Measurements from ENCODE around the gene CROCC2. TPM values are rescaled to one million over a fixed set of nuclear protein-coding genes. Genes with fewer than 3 reads are reported as not detected.
A peak's percentile ranks its signal among the peaks of the same experiment; 100 is the strongest.

Gene CROCC2
- total RNA-seq, 1 experiment from 2014 or later, result not detected

DNA sequence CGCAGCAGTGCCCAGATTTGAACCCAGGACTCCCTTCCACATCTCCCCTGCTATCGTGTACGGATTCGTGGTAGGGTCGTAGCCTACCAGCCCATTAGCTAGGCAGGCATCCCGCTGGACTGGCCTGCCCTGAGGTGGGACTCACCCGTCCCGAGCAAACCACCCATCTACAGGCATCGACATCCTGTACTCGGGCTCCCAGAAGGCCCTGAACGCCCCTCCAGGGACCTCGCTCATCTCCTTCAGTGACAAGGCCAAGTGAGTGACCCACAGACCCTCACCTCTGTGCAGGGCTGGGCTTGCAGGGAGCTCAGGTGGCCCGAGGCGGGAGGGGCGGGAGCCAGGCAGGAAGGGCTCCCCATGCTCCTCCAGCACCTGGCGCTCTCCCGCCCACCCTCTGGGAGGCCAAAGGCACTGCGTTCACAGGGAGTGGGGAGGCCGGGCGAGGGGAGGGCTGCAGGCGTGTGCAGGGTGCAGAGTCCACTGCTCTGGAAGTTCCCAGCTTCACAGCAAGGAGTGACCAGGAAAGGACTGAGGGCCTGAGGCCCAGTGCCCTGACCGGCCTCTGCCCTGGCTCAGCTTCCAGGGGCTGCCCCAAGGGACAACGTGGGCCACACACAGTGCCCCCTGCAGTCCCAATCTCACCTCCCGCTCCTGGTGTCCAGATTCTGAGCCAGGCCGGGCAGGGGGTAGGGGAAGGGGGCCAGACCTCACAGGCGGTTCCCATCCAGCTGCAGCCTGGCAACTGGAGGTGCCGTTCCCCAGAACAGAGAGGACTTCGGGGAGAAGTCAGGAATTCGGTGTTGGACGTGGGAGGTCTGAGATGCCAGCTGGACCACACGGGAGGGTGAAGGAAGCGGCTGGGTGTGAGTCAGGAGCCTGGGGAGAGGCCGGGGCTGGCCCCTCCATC is 32.1 kb upstream of the CROCC2 start:
- CTCF ChIA-PET, result no interaction called here

DNA sequence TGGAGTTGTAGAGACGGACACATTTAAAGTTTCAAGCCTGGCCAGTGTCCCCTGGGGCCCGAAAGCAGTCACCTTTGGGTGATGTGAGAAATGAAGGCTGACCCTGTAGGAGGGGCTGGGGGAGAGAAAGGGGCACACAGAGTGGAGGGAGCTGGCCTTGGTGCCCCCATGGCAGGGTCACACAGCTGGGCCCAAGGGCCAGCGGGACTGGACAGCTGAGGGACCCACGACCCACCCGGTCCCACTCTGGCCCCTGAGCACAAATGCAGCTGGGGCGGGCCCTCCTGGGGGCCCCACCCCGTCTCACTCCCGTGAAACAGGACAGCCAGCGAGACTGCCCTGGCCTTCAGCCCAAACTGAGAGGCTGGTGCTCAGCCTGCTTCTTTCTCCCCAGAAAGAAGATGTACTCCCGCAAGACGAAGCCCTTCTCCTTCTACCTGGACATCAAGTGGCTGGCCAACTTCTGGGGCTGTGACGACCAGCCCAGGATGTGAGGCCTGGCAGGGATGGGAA is 31.4 kb upstream of the CROCC2 start:
- Histone ChIP-seq H3K4me2 (ENCODE audit: low read length) (no peak overlapping the region), H3K9me3 (ENCODE audit: control insufficient read depth in 1 of 2, insufficient read depth in 1 of 2, low read depth in 1 of 2, low read length in 2 of 2) (no peaks in the 10 kb centered on the region), H3K9ac (ENCODE audit: low read length) (no peak overlapping the region), H3K79me2 (ENCODE audit: insufficient read depth, low read length) (no peaks in the 10 kb centered on the region), H3K4me1 (ENCODE audit: control insufficient read depth in 1 of 2, insufficient read depth in 2 of 2, low read length in 2 of 2) (no peaks in the 10 kb centered on the region), H4K20me1 (ENCODE audit: insufficient read depth) (no peaks in the 10 kb centered on the region), H2AFZ (ENCODE audit: low read depth, low read length, poor library complexity, severe bottlenecking) (no peak overlapping the region), H3K4me3 (replicated peaks in 1 of 2; ENCODE audit: low read depth in 1 of 2, low read length in 2 of 2) (no peak overlapping the region), H3K9me2 (ENCODE audit: insufficient read depth) (no peaks in the 10 kb centered on the region), H3K27me3 (ENCODE audit: insufficient read depth, low read length) (no peaks in the 10 kb centered on the region), H3K27ac (ENCODE audit: low read depth, low read length) (no peak overlapping the region), H3K36me3 (ENCODE audit: control insufficient read depth in 1 of 2, insufficient read depth in 2 of 2, low read length in 2 of 2) (no peaks in the 10 kb centered on the region)
- intact Hi-C loops (cut with micrococcal nuclease), result no loop called here
- ChIA-PET RAD21 (ENCODE audit: low non-redundant PET in 1 of 2, low total read pairs in 2 of 2, uncharacterized antibody in 2 of 2, unreplicated experiment in 2 of 2) (no interaction called here), CTCF (no interaction called here), POLR2A (no interaction called here)
- no peak for DNase-seq (ENCODE audit: low read depth, low spot score)
- no peak for ATAC-seq
- BruUV-seq (replicated peaks), result no TSS peak
- TF ChIP-seq ZFX (IDR thresholded peaks at IDR 0.05), result no peak
- no peak for TF ChIP-seq TCF7L2 (IDR thresholded peaks at IDR 0.05; ENCODE audit: borderline replicate concordance, extremely low read depth, insufficient read depth, insufficient read length)
- TF ChIP-seq ZNF274 (IDR thresholded peaks at IDR 0.05; ENCODE audit: low read depth, low read length), result no peak
- no peak for TF ChIP-seq YY1 (IDR thresholded peaks at IDR 0.05; ENCODE audit: extremely low read depth, insufficient replicate concordance, low read depth, low read length)
- no peak for TF ChIP-seq POLR2AphosphoS5 (IDR thresholded peaks at IDR 0.05; ENCODE audit: low read depth, low read length)
- no peak for TF ChIP-seq CEBPB (IDR thresholded peaks at IDR 0.05; ENCODE audit: low read depth)
- no peak for TF ChIP-seq MAX (IDR thresholded peaks at IDR 0.05)
- no peak for TF ChIP-seq SP1 (IDR thresholded peaks at IDR 0.05; ENCODE audit: low read depth)
- TF ChIP-seq, protein P1, sequence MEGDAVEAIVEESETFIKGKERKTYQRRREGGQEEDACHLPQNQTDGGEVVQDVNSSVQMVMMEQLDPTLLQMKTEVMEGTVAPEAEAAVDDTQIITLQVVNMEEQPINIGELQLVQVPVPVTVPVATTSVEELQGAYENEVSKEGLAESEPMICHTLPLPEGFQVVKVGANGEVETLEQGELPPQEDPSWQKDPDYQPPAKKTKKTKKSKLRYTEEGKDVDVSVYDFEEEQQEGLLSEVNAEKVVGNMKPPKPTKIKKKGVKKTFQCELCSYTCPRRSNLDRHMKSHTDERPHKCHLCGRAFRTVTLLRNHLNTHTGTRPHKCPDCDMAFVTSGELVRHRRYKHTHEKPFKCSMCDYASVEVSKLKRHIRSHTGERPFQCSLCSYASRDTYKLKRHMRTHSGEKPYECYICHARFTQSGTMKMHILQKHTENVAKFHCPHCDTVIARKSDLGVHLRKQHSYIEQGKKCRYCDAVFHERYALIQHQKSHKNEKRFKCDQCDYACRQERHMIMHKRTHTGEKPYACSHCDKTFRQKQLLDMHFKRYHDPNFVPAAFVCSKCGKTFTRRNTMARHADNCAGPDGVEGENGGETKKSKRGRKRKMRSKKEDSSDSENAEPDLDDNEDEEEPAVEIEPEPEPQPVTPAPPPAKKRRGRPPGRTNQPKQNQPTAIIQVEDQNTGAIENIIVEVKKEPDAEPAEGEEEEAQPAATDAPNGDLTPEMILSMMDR (IDR thresholded peaks at IDR 0.05 in 2 of 3, conservative IDR thresholded peaks at IDR 0.05 in 1 of 3; ENCODE audit: borderline replicate concordance in 1 of 3, insufficient read depth in 1 of 3, low read depth in 2 of 3, low read length in 2 of 3), result no peak
- TF ChIP-seq RAD21 (IDR thresholded peaks at IDR 0.05; ENCODE audit: low read depth), result no peak
- no peak for TF ChIP-seq POLR2A (IDR thresholded peaks at IDR 0.05; ENCODE audit: borderline replicate concordance, extremely low read depth, insufficient read depth, insufficient read length)
- TF ChIP-seq SRF (IDR thresholded peaks at IDR 0.05; ENCODE audit: low read depth), result no peak

More for the DNA sequence above, 32.1 kb upstream of the CROCC2 start:
- ATAC-seq (no peak), DNase-seq (ENCODE audit: low read depth, low spot score) (no peak)
- Histone ChIP-seq H3K9me2 (ENCODE audit: insufficient read depth) (no peaks in the 10 kb centered on the region), H3K27me3 (ENCODE audit: insufficient read depth, low read length) (no peaks in the 10 kb centered on the region), H3K36me3 (ENCODE audit: control insufficient read depth in 1 of 2, insufficient read depth in 2 of 2, low read length in 2 of 2) (no peaks in the 10 kb centered on the region), H3K9me3 (ENCODE audit: control insufficient read depth in 1 of 2, insufficient read depth in 1 of 2, low read depth in 1 of 2, low read length in 2 of 2) (no peaks in the 10 kb centered on the region), H3K4me3 (replicated peaks in 1 of 2; ENCODE audit: low read depth in 1 of 2, low read length in 2 of 2) (no peak overlapping the region), H3K4me2 (ENCODE audit: low read length) (no peak overlapping the region), H3K9ac (ENCODE audit: low read length) (no peak overlapping the region), H4K20me1 (ENCODE audit: insufficient read depth) (no peaks in the 10 kb centered on the region), H2AFZ (ENCODE audit: low read depth, low read length, poor library complexity, severe bottlenecking) (no peak overlapping the region), H3K27ac (ENCODE audit: low read depth, low read length) (no peak overlapping the region), H3K79me2 (ENCODE audit: insufficient read depth, low read length) (no peaks in the 10 kb centered on the region), H3K4me1 (ENCODE audit: control insufficient read depth in 1 of 2, insufficient read depth in 2 of 2, low read length in 2 of 2) (no peaks in the 10 kb centered on the region)
- ChIA-PET POLR2A (no interaction called here), RAD21 (ENCODE audit: low non-redundant PET in 1 of 2, low total read pairs in 2 of 2, uncharacterized antibody in 2 of 2, unreplicated experiment in 2 of 2) (no interaction called here)
- intact Hi-C loops (cut with micrococcal nuclease), result no loop called here
- no peak for TF ChIP-seq EZH2phosphoT487 (IDR thresholded peaks at IDR 0.05; ENCODE audit: borderline replicate concordance)
- TF ChIP-seq, protein P1 (IDR thresholded peaks at IDR 0.05 in 2 of 3, conservative IDR thresholded peaks at IDR 0.05 in 1 of 3; ENCODE audit: borderline replicate concordance in 1 of 3, insufficient read depth in 1 of 3, low read depth in 2 of 3, low read length in 2 of 3), result 0 out of 6 replicates have a peak, but pooled peaks of 1 of the 3 experiments have one; percentile 8
- BruUV-seq (replicated peaks), result no TSS peak
